Measurements from ENCODE around the gene CSNK1G1.
"Not testable (repeated sequence)": the region's sequence is repeated elsewhere in the genome, so short reads cannot be mapped to it uniquely, and the experiment has no call there.

CSNK1G1 gene

DNA sequence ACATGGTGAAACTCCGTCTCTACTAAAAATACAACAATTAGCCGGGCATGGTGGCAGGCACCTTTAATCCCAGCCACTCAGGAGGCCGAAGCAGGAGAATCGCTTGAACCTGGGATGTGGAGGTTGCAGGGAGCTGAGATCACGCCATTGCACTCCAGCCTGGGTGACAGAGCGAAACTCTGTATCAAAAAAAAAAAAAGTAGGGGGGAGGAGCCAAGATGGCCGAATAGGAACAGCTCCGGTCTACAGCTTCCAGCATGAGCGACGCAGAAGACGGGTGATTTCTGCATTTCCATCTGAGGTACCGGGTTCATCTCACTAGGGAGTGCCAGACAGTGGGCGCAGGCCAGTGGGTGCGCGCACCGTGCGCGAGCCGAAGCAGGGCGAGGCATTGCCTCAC lies 29.5 kb downstream of the CSNK1G1 start:
- not testable (repeated sequence) for H3F3A ChIP-seq (ENCODE audit: control insufficient read depth, insufficient read depth); H4K20me1 ChIP-seq (ENCODE audit: control insufficient read depth, insufficient read depth, low read depth, low read length); H3K4me3 ChIP-seq (ENCODE audit: low read length); H3K27ac ChIP-seq (ENCODE audit: low read depth, low read length); H3K9me2 ChIP-seq (replicated peaks; ENCODE audit: control insufficient read depth, low read length); H3K4me2 ChIP-seq (ENCODE audit: low read length); H3K79me2 ChIP-seq (ENCODE audit: control insufficient read depth, low read length); H3K4me1 ChIP-seq (ENCODE audit: control insufficient read depth, low read length); H3K27me3 ChIP-seq (ENCODE audit: control insufficient read depth, low read length); H3K9me3 ChIP-seq (ENCODE audit: control insufficient read depth, insufficient read depth, low read length); H3K36me3 ChIP-seq (ENCODE audit: control insufficient read depth, low read length)

DNA sequence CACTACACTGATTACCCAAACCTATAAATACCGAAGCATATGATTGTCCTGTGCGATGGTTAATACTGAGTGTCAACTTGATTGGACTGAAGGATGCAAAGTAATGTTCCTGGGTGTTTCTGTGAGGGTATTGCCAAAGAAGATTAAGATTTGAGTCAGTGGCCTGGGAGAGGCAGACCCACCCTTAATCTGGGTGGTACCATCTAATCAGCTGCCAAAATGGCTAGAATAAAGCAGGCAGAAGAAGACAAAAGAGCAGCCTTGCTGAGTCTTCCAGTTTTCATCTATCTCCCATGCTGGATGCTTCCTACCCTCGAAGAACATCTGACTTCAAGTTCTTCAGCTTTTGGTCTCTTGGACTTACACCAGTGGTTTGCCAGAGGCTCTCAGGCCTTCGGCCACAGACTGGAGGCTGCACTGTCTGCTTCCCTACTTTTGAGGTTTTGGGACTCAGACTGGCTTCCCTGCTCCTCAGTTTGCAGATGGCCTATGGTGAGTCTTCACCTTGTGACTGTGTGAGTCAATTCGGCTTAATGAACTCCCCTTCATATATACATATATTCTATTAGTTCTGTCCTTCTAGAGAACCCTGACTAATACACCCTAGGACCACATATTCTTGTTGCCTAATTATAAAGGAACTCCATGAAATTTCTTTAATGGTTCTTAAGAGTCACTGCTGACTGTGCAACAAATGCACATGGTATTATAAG lies 31.7 kb downstream of the CSNK1G1 start:
- Histone ChIP-seq H3K9me3 (ENCODE audit: control insufficient read depth, insufficient read depth, low read length) (no peaks in the 10 kb centered on the region), H3K4me1 (ENCODE audit: control insufficient read depth, low read length) (no peaks in the 10 kb centered on the region), H3K9me2 (replicated peaks; ENCODE audit: control insufficient read depth, low read length) (no peaks in the 10 kb centered on the region), H4K20me1 (ENCODE audit: control insufficient read depth, insufficient read depth, low read depth, low read length) (no peaks in the 10 kb centered on the region), H3K27ac (ENCODE audit: low read depth, low read length) (no peak overlapping the region), H3K27me3 (ENCODE audit: control insufficient read depth, low read length) (no peaks in the 10 kb centered on the region), H3K79me2 (ENCODE audit: control insufficient read depth, low read length) (peaks cover 6% of the 10 kb centered on the region; the same call in 1 of the 2 replicates), H3K36me3 (ENCODE audit: control insufficient read depth, low read length) (no peaks in the 10 kb centered on the region), H3K4me3 (ENCODE audit: low read length) (no peak overlapping the region), H3F3A (ENCODE audit: control insufficient read depth, insufficient read depth) (no peaks in the 10 kb centered on the region; the same call in 1 of the 2 replicates), H3K4me2 (ENCODE audit: low read length) (no peak overlapping the region)
- TF ChIP-seq, protein P1, sequence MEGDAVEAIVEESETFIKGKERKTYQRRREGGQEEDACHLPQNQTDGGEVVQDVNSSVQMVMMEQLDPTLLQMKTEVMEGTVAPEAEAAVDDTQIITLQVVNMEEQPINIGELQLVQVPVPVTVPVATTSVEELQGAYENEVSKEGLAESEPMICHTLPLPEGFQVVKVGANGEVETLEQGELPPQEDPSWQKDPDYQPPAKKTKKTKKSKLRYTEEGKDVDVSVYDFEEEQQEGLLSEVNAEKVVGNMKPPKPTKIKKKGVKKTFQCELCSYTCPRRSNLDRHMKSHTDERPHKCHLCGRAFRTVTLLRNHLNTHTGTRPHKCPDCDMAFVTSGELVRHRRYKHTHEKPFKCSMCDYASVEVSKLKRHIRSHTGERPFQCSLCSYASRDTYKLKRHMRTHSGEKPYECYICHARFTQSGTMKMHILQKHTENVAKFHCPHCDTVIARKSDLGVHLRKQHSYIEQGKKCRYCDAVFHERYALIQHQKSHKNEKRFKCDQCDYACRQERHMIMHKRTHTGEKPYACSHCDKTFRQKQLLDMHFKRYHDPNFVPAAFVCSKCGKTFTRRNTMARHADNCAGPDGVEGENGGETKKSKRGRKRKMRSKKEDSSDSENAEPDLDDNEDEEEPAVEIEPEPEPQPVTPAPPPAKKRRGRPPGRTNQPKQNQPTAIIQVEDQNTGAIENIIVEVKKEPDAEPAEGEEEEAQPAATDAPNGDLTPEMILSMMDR (IDR thresholded peaks at IDR 0.05; ENCODE audit: low read depth, low read length, poor library complexity, severe bottlenecking): no peak
- no peak for TF ChIP-seq EZH2phosphoT487 (IDR thresholded peaks at IDR 0.05; ENCODE audit: borderline replicate concordance, low read length)

DNA sequence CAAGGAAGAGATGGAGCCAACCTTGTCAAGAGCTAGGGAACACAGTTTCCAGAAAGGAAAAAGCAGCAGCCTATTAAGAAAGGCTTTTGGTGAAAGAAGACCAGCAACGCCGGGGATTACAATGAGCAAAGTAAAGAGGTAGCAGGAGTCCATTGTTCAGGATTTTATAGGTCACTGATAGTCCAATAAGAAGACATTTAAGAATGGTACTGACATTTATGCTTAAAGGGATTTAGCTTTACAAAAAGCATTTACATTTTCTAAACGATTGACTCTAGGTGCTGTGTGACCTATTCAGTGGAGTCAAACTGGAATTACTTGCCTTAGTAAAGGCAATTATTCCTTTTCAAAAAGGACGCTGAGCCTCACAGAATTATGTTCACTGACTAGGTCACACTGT lies 40.8 kb downstream of the CSNK1G1 start:
- Histone ChIP-seq H3K27ac (ENCODE audit: low read depth, low read length) (no peak overlapping the region), H3K9me2 (replicated peaks; ENCODE audit: control insufficient read depth, low read length) (no peaks in the 10 kb centered on the region), H4K20me1 (ENCODE audit: control insufficient read depth, insufficient read depth, low read depth, low read length) (no peaks in the 10 kb centered on the region), H3K4me3 (ENCODE audit: low read length) (no peak overlapping the region), H3K4me1 (ENCODE audit: control insufficient read depth, low read length) (no peaks in the 10 kb centered on the region), H3K9me3 (ENCODE audit: control insufficient read depth, insufficient read depth, low read length) (no peaks in the 10 kb centered on the region), H3K27me3 (ENCODE audit: control insufficient read depth, low read length) (no peaks in the 10 kb centered on the region), H3K36me3 (ENCODE audit: control insufficient read depth, low read length) (no peaks in the 10 kb centered on the region), H3K79me2 (ENCODE audit: control insufficient read depth, low read length) (peaks cover 5% of the 10 kb centered on the region; the same call in 1 of the 2 replicates), H3F3A (ENCODE audit: control insufficient read depth, insufficient read depth) (no peaks in the 10 kb centered on the region), H3K4me2 (ENCODE audit: low read length) (no peak overlapping the region)
- TF ChIP-seq, protein P1 (IDR thresholded peaks at IDR 0.05; ENCODE audit: low read depth, low read length, poor library complexity, severe bottlenecking): no peak
- TF ChIP-seq EZH2phosphoT487 (IDR thresholded peaks at IDR 0.05; ENCODE audit: borderline replicate concordance, low read length): no peak

- Histone ChIP-seq H3K9me3 (ENCODE audit: control insufficient read depth, insufficient read depth, low read length) (no peaks in the 10 kb centered on the region), H3K4me1 (ENCODE audit: control insufficient read depth, low read length) (no peaks in the 10 kb centered on the region), H3K9me2 (replicated peaks; ENCODE audit: control insufficient read depth, low read length) (no peaks in the 10 kb centered on the region), H3K36me3 (ENCODE audit: control insufficient read depth, low read length) (no peaks in the 10 kb centered on the region), H3K4me2 (ENCODE audit: low read length) (no peak overlapping the region), H3K27ac (ENCODE audit: low read depth, low read length) (no peak overlapping the region), H3F3A (ENCODE audit: control insufficient read depth, insufficient read depth) (no peaks in the 10 kb centered on the region), H4K20me1 (ENCODE audit: control insufficient read depth, insufficient read depth, low read depth, low read length) (no peaks in the 10 kb centered on the region), H3K4me3 (ENCODE audit: low read length) (no peak overlapping the region), H3K79me2 (ENCODE audit: control insufficient read depth, low read length) (peaks cover 5% of the 10 kb centered on the region; the same call in 1 of the 2 replicates), H3K27me3 (ENCODE audit: control insufficient read depth, low read length) (no peaks in the 10 kb centered on the region)
- no peak for TF ChIP-seq EZH2phosphoT487 (IDR thresholded peaks at IDR 0.05; ENCODE audit: borderline replicate concordance, low read length)
- TF ChIP-seq, protein P1 (IDR thresholded peaks at IDR 0.05; ENCODE audit: low read depth, low read length, poor library complexity, severe bottlenecking): no peak
Measured at GRCh38 chr15:64314456-64314855, 41.5 kb downstream of the CSNK1G1 start.
